Activated CD4-positive, alpha-beta T cell treated with anti-CD3 and anti-CD28 coated beads for 36 hours (primary cell): ENCODE measurements around the gene SUSD6. TPM values are rescaled to one million over a fixed set of nuclear protein-coding genes. Genes with fewer than 3 reads are reported as not detected.

Experiments
- ATAC-seq: fragments of 200-7000 bp; cut with Tn5 transposase; one replicate; pipeline ENCODE4 v1.10.0; 2021; ENCODE audit warnings: mild to moderate bottlenecking, moderate library complexity
- CTCF ChIA-PET: fragments of 350-600 bp; sonication (Branson Sonifier 250); formaldehyde crosslinking; loops from one replicate; lab custom pipeline; 2021; ENCODE audit warnings: antibody characterized with exemption; lab: Charles Lee
- POLR2A ChIA-PET: fragments of 350-600 bp; sonication (Branson Sonifier 250); formaldehyde crosslinking; loops from one replicate; lab custom pipeline; 2021; ENCODE audit warnings: antibody characterized with exemption, inconsistent platforms; lab: Charles Lee
- DNase-seq: peaks from one replicate; pipeline ENCODE4 v3.0.0-alpha.2; 2020
- H3K27ac Mint-ChIP-seq: one replicate; pipeline ENCODE4 v1.8.0; 2021; ENCODE audit warnings: mixed read lengths
- H3K27me3 Mint-ChIP-seq: one replicate; pipeline ENCODE4 v1.8.0; 2021; ENCODE audit warnings: mixed read lengths
- H3K36me3 Mint-ChIP-seq: one replicate; pipeline ENCODE4 v1.8.0; 2021; ENCODE audit warnings: low read depth, mixed read lengths
- H3K4me1 Mint-ChIP-seq: one replicate; pipeline ENCODE4 v1.8.0; 2021; ENCODE audit warnings: mixed read lengths
- H3K4me3 Mint-ChIP-seq: one replicate; pipeline ENCODE4 v1.8.0; 2021; ENCODE audit warnings: mild to moderate bottlenecking, moderate library complexity, mixed read lengths
- H3K9me3 Mint-ChIP-seq: one replicate; pipeline ENCODE4 v1.8.0; 2021; ENCODE audit warnings: low read depth, mixed read lengths
- intact Hi-C, 2 experiments: fragments of 100-400 bp; cut with DNase I in 1 of 2; cut with micrococcal nuclease in 1 of 2; formaldehyde crosslinking; loops; one replicate each; pipeline versions ENCODE4 v1.14.2 to v1.15.1; 2022 to 2024; cut with DNase I, micrococcal nuclease
- total RNA-seq, 2 experiments: library from RNA; stranded (reverse); gene quantifications; one replicate each; pipeline ENCODE4 v1.2.3, GENCODE V29; 2021

Gene SUSD6
- total RNA-seq, 2 experiments from 2014 or later: 57.9 to 59.3 TPM

DNA sequence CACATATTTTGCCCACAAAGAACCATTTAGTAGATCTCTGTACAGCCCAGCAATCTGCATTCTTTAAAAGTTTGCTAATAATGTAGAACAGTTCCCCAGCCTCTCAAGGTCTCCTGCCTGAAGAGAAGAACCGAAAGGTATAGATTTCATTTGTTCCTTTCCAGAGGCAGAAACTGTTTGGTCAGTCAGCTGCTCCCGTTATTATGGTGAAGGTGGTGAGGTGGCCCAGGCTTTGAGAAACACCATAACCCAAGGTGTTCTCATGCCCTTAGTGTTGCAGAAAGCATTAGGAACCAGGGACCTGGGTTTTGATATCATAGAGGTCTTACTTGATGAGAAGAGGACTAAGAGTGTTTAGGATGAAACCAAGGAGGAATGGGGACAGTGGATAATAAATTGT, 65.3 kb downstream of the SUSD6 start:
- DNase-seq (no peak), ATAC-seq (no peak)
- no peaks in the 10 kb centered on the region for H3K27me3 Mint-ChIP-seq
- H3K4me1 Mint-ChIP-seq: peaks cover 84% of the 10 kb centered on the region
- peak overlapping the region; percentile 95 for H3K27ac Mint-ChIP-seq
- peak overlapping the region; percentile 53 for H3K4me3 Mint-ChIP-seq
- ChIA-PET POLR2A (no interaction called here), CTCF (interaction anchor here (0.5 to 0.9 kb wide), 4 partner anchors 9 to 97 kb away, joined by 3 to 4 read pairs (median 3); no protein-coding TSS in a partner anchor)
- H3K9me3 Mint-ChIP-seq: no peaks in the 10 kb centered on the region
- intact Hi-C loops: loop anchor here (1.0 to 10.0 kb wide), 10 partner anchors 9 to 1878 kb away; partner anchors contain the start of genes SRSF5 (in 2 of the 2) and SUSD6 (in 1 of the 2)
- peaks cover 47% of the 10 kb centered on the region for H3K36me3 Mint-ChIP-seq

DNA sequence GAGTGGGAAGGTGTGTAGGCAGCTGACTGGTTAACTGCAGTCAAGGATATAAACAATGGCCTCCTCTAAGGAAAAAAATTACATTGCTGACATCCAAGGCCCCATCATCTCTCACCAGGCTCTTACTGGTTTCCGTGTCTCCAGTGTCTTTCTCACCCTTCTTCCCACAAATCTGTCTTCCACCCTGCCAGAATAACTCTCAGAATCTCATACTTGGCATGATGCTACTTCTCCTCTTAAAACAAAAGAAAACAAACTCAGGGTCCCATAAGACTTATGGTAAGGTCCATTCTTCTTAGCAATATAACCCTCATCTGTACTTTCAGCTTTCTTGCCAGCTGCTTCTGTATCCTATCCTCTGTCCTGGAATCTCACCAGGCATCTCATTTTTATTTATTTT, 68.9 kb downstream of the SUSD6 start:
- peak overlapping the region; percentile 17 for H3K27ac Mint-ChIP-seq
- H3K9me3 Mint-ChIP-seq: no peaks in the 10 kb centered on the region
- peaks cover 84% of the 10 kb centered on the region for H3K4me1 Mint-ChIP-seq
- ATAC-seq: no peak
- ChIA-PET POLR2A (no interaction called here), CTCF (interaction anchor here (0.7 kb wide), 1 partner anchor 529 kb away, joined by 3 read pairs; no protein-coding TSS in a partner anchor)
- H3K4me3 Mint-ChIP-seq: no peak overlapping the region
- intact Hi-C loops: loop anchor here in 1 of 2 experiments (10.0 kb wide), 1 partner anchor 885 kb away; the partner anchor contains the start of gene ZFP36L1
- no peak for DNase-seq
- H3K27me3 Mint-ChIP-seq: no peaks in the 10 kb centered on the region
- peaks cover 49% of the 10 kb centered on the region for H3K36me3 Mint-ChIP-seq

- Mint-ChIP-seq H3K36me3 (peaks cover 46% of the 10 kb centered on the region), H3K27ac (peak overlapping the region; percentile 94), H3K4me1 (peaks cover 82% of the 10 kb centered on the region), H3K27me3 (no peaks in the 10 kb centered on the region), H3K9me3 (no peaks in the 10 kb centered on the region), H3K4me3 (no peak overlapping the region)
- intact Hi-C loops: loop anchor here in 1 of 2 experiments (10.0 kb wide), 1 partner anchor 887 kb away; the partner anchor contains the start of gene ZFP36L1
- ATAC-seq (no peak), DNase-seq (no peak)
- ChIA-PET CTCF (interaction anchor here (1.2 kb wide), 1 partner anchor 8 kb away, joined by 5 read pairs; no protein-coding TSS in a partner anchor), POLR2A (no interaction called here)
Observed at GRCh38 chr14:69682136-69682535, 70.7 kb downstream of the SUSD6 start.

DNA sequence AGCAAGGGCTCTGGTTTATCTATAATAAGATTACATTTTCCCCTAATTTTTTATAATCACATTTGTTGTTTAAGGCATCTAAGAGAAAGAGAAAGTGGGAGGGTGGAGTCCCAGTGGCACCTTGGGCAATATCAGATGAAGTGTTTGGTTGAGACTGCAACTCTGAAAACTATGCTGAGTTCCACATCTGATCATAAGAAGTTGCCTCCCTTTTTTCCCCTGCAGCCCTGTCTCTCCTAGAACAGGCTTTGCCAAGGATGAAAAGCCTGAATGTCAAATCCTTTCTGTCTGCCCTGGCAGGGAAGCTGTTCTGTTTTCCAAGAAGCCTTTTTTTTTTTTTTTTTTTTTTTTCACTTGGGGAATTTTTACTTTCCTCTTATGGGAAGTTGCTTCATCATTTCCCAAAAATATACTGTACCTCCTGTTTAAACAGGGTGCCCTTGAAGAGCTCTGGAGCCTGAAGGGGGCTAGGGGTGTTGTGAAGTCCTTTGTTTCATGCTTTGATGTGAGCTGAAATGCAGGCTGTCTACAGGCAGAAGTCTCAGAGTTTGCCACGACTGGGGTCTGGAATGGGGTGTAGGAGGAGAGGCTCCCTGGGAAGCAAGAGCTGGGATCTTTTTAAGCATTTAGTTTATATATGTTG, 71.3 kb downstream of the SUSD6 start:
- H3K36me3 Mint-ChIP-seq: peaks cover 43% of the 10 kb centered on the region
- H3K4me1 Mint-ChIP-seq: peaks cover 78% of the 10 kb centered on the region
- H3K27ac Mint-ChIP-seq: peak overlapping the region; percentile 94
- ChIA-PET CTCF (interaction anchor here (0.9 to 1.2 kb wide), 3 partner anchors 9 to 84 kb away, joined by 3 to 5 read pairs (median 3); no protein-coding TSS in a partner anchor), POLR2A (no interaction called here)
- no peaks in the 10 kb centered on the region for H3K9me3 Mint-ChIP-seq
- intact Hi-C loops: loop anchor here in 1 of 2 experiments (10.0 kb wide), 1 partner anchor 888 kb away; the partner anchor contains the start of gene ZFP36L1
- H3K4me3 Mint-ChIP-seq: no peak overlapping the region
- ATAC-seq: peak; percentile 39
- peak; percentile 51 for DNase-seq
- no peaks in the 10 kb centered on the region for H3K27me3 Mint-ChIP-seq

DNA sequence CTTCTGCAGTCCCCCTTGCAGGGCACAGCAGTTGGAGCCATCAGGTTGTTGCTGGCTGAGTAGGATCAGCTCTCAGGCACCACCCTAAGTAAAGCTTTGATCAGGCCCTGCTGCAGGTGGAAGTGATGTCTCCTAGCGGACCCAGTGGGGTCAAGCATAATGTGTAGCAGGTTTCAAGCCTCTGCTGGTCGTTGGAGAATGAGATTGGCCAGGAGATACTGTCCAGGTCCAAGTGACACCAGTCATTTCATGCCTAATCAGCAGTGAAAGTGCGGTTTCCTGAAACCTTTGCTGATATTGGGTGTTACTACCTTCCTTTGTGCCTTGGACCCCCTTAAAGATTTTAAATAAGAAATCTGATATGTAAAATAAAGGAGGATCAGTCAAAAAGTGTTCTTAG, 72.6 kb downstream of the SUSD6 start:
- ChIA-PET POLR2A (no interaction called here), CTCF (interaction anchor here (0.9 to 2.5 kb wide), 3 partner anchors 9 to 47 kb away, joined by 3 to 14 read pairs (median 4); no protein-coding TSS in a partner anchor)
- no peak for DNase-seq
- H3K9me3 Mint-ChIP-seq: no peaks in the 10 kb centered on the region
- peak overlapping the region; percentile 94 for H3K27ac Mint-ChIP-seq
- intact Hi-C loops: loop anchor here (2.0 to 10.0 kb wide), 3 partner anchors 71 to 889 kb away; partner anchors contain the start of genes SRSF5 (in 1 of the 2) and ZFP36L1 (in 1 of the 2)
- no peak overlapping the region for H3K4me3 Mint-ChIP-seq
- H3K27me3 Mint-ChIP-seq: no peaks in the 10 kb centered on the region
- H3K36me3 Mint-ChIP-seq: peaks cover 44% of the 10 kb centered on the region
- H3K4me1 Mint-ChIP-seq: peaks cover 83% of the 10 kb centered on the region
- no peak for ATAC-seq

- peak overlapping the region; percentile 49 for H3K4me3 Mint-ChIP-seq
- peaks cover 84% of the 10 kb centered on the region for H3K4me1 Mint-ChIP-seq
- peak overlapping the region; percentile 94 for H3K27ac Mint-ChIP-seq
- ChIA-PET POLR2A (interaction anchor here (0.6 to 1.4 kb wide), 4 partner anchors 10 to 82 kb away, joined by 3 to 4 read pairs (median 4); partner anchors contain the start of gene SRSF5), CTCF (interaction anchor here (0.7 to 2.5 kb wide), 10 partner anchors 10 to 77 kb away, joined by 3 to 14 read pairs (median 4); no protein-coding TSS in a partner anchor)
- no peaks in the 10 kb centered on the region for H3K9me3 Mint-ChIP-seq
- ATAC-seq (peak; percentile 21), DNase-seq (no peak)
- intact Hi-C loops: loop anchor here (1.0 to 10.0 kb wide), 10 partner anchors 8 to 890 kb away; partner anchors contain the start of genes ERH (in 1 of the 2), SLC39A9 (in 1 of the 2), SRSF5 (in 1 of the 2) and SUSD6 (in 1 of the 2)
- peaks cover 47% of the 10 kb centered on the region for H3K36me3 Mint-ChIP-seq
- H3K27me3 Mint-ChIP-seq: no peaks in the 10 kb centered on the region
Observed at GRCh38 chr14:69684461-69685217, 73.2 kb downstream of the SUSD6 start.

DNA sequence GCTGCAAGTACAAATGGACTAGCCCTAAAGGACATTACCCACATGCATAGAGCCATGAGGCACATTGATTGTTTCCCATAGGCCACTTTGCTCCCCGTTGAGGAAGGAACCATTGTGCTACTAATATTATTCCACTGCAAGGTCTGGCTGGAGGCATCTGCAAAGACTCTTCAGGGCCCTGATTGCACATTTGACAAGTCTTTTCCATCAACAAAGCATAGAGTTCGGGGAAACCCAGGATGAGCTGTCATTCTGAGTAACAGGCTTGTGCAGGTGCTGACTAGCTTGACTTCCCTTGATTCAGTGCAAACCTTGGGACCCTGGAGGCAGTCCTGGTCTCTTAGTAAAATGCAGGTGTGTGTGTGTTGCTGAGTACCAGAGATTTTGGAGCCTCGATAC, 73.8 kb downstream of the SUSD6 start:
- Mint-ChIP-seq H3K36me3 (peaks cover 46% of the 10 kb centered on the region), H3K27ac (peak overlapping the region; percentile 94), H3K4me1 (peaks cover 81% of the 10 kb centered on the region), H3K9me3 (no peaks in the 10 kb centered on the region), H3K4me3 (peak overlapping the region; percentile 49), H3K27me3 (no peaks in the 10 kb centered on the region)
- DNase-seq (peak; percentile 83), ATAC-seq (peak; percentile 88)
- ChIA-PET CTCF (interaction anchor here (0.6 to 2.5 kb wide), 13 partner anchors 8 to 77 kb away, joined by 3 to 14 read pairs (median 4); partner anchors contain the start of gene SUSD6), POLR2A (interaction anchor here (0.6 to 1.4 kb wide), 6 partner anchors 10 to 92 kb away, joined by 3 to 7 read pairs (median 4); partner anchors contain the start of gene SRSF5)
- intact Hi-C loops: loop anchor here (1.0 to 10.0 kb wide), 10 partner anchors 9 to 890 kb away; partner anchors contain the start of genes ERH (in 1 of the 2), SLC39A9 (in 1 of the 2), SRSF5 (in 1 of the 2) and SUSD6 (in 1 of the 2)

DNA sequence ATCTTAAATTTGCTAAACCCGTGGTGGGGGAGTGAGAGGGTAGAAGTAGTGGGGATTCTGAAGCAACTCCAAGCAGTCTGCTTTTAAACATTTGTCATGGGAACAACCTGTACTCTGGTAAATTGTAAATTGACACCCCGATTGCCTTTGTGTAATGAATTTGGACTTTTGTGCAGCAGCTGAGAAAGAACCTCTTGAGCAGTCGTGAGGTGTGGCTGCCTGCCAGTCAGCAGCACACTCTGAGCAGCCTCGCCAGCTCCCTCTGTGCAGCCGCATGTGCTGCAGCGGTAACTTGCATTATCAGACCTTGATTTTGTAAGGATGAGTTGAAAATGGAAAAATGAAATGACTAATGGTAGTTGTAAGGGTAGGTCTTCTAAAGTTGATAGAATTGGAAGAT, 74.3 kb downstream of the SUSD6 start:
- ATAC-seq (peak; percentile 74), DNase-seq (peak; percentile 78)
- CTCF ChIA-PET: interaction anchor here (0.6 to 2.5 kb wide), 12 partner anchors 9 to 78 kb away, joined by 3 to 14 read pairs (median 4); partner anchors contain the start of gene SUSD6
- no peaks in the 10 kb centered on the region for H3K9me3 Mint-ChIP-seq
- H3K27ac Mint-ChIP-seq: peak overlapping the region; percentile 94
- no peaks in the 10 kb centered on the region for H3K27me3 Mint-ChIP-seq
- peak overlapping the region; percentile 49 for H3K4me3 Mint-ChIP-seq
- POLR2A ChIA-PET: interaction anchor here (0.6 to 1.4 kb wide), 5 partner anchors 10 to 92 kb away, joined by 3 to 7 read pairs (median 4); partner anchors contain the start of gene SRSF5
- peaks cover 46% of the 10 kb centered on the region for H3K36me3 Mint-ChIP-seq
- H3K4me1 Mint-ChIP-seq: peaks cover 81% of the 10 kb centered on the region
- intact Hi-C loops: loop anchor here (1.0 to 10.0 kb wide), 10 partner anchors 9 to 891 kb away; partner anchors contain the start of genes ERH (in 1 of the 2), SLC39A9 (in 1 of the 2), SRSF5 (in 1 of the 2) and SUSD6 (in 1 of the 2)

GRCh38 chr14:69687606-69688298, 76.4 kb downstream of the SUSD6 start:
- H3K27me3 Mint-ChIP-seq: no peaks in the 10 kb centered on the region
- no peak overlapping the region for H3K4me3 Mint-ChIP-seq
- intact Hi-C loops: loop anchor here (5.0 to 10.0 kb wide), 3 partner anchors 40 to 893 kb away; partner anchors contain the start of genes ERH (in 1 of the 2), SLC39A9 (in 1 of the 2) and ZFP36L1 (in 1 of the 2)
- H3K9me3 Mint-ChIP-seq: no peaks in the 10 kb centered on the region
- peaks cover 76% of the 10 kb centered on the region for H3K4me1 Mint-ChIP-seq
- H3K36me3 Mint-ChIP-seq: peaks cover 35% of the 10 kb centered on the region
- H3K27ac Mint-ChIP-seq: peak overlapping the region; percentile 94
- ATAC-seq (no peak), DNase-seq (no peak)
- CTCF ChIA-PET: interaction anchor here (0.7 to 1.5 kb wide), 5 partner anchors 12 to 79 kb away, joined by 3 to 4 read pairs (median 3); no protein-coding TSS in a partner anchor
- POLR2A ChIA-PET: no interaction called here

DNA sequence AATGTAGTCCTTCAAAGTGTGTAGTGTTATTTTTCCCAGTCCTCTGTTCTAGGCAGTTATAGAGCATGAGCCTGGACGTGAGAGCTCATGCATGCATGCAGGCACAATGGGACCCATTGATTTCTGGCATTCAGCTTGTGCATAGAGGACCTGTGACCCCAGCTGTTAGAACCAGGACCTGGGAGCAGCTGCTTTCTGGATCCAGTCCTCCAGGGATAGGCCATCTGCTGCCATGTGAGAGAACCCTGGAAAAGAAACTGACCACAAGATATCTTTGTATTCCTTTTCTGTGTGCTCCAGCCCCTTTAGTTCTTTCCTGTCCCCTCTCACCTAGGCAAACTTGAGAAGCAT, 76.9 kb downstream of the SUSD6 start:
- no peaks in the 10 kb centered on the region for H3K27me3 Mint-ChIP-seq
- DNase-seq: no peak
- H3K36me3 Mint-ChIP-seq: peaks cover 31% of the 10 kb centered on the region
- no peaks in the 10 kb centered on the region for H3K9me3 Mint-ChIP-seq
- no peak for ATAC-seq
- ChIA-PET POLR2A (no interaction called here), CTCF (interaction anchor here (0.7 to 1.5 kb wide), 4 partner anchors 11 to 80 kb away, joined by 3 to 4 read pairs (median 3); no protein-coding TSS in a partner anchor)
- H3K4me3 Mint-ChIP-seq: no peak overlapping the region
- intact Hi-C loops: loop anchor here (5.0 to 10.0 kb wide), 3 partner anchors 39 to 893 kb away; partner anchors contain the start of genes ERH (in 1 of the 2), SLC39A9 (in 1 of the 2) and ZFP36L1 (in 1 of the 2)
- H3K27ac Mint-ChIP-seq: peak overlapping the region; percentile 20
- peaks cover 76% of the 10 kb centered on the region for H3K4me1 Mint-ChIP-seq
